ENCODE data around the gene NRXN3.

The NRXN3 gene

DNA sequence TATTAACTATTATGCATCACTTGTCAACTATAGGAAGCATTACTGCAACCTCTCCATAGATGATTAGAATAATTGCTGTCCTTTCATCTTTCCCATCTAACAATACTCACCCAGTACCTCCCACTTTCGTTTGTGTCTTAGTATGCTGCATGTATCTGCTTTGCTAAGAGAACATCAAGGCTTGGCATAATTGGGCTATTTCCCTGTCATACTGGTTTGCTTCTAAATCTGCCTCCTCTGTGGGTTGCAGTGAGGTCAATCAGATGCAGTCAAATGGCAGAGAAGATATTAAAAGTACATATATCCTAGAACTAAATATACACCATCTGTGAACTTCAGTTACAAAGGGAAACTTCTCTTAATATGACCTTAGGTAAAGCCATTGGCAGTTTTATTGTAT, 1330.3 kb downstream of the NRXN3 start:
- Histone ChIP-seq H2AFZ (ENCODE audit: low read length, unreplicated experiment) (no peak overlapping the region), H3K36me3 (ENCODE audit: insufficient read depth, low read length) (no peaks in the 10 kb centered on the region), H3K4me1 (ENCODE audit: control insufficient read depth, insufficient read depth, low read length, unreplicated experiment) (peaks cover 5% of the 10 kb centered on the region), H3K4me3 (ENCODE audit: low read depth, low read length) (no peak overlapping the region), H3K27me3 (ENCODE audit: insufficient read depth, low read length) (no peaks in the 10 kb centered on the region), H3K79me2 (ENCODE audit: control insufficient read depth, insufficient read depth, low read length, unreplicated experiment) (no peaks in the 10 kb centered on the region), H3K27ac (ENCODE audit: low read depth, low read length) (no peak overlapping the region)

DNA sequence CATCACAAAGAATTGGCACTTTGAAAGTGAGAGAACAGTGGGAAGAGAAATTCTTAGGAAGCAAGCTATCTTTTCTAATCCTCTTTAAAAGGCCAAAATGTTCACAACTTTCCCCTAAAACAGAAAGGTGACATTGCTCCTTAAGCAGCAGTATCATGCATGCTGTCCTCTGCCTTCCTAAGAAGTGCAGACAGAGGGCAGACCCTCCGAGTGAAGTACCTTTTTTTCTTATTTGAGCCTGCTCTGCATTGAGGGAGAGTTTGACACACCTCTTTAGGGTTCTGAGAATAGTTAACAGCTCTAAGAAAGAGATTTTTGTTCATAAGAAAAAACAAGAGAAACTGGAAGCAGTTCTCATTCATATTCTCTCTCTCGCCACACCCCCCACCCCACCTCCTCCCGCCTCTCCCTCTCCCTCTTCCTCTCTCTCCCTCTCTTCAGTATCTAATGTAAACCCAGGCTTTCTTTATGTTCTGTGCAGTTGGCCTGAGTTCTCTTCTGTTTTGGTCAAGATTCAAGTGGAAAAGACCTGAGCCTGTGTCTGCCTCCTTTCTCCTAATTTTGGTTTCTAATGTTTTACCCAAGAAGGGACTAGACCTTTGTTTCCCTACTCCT, 1332.1 kb downstream of the NRXN3 start:
- no peak overlapping the region for H3K4me3 ChIP-seq (ENCODE audit: low read depth, low read length)
- no peaks in the 10 kb centered on the region for H3K79me2 ChIP-seq (ENCODE audit: control insufficient read depth, insufficient read depth, low read length, unreplicated experiment)
- no peaks in the 10 kb centered on the region for H3K36me3 ChIP-seq (ENCODE audit: insufficient read depth, low read length)
- peaks cover 5% of the 10 kb centered on the region for H3K4me1 ChIP-seq (ENCODE audit: control insufficient read depth, insufficient read depth, low read length, unreplicated experiment)
- no peak overlapping the region for H2AFZ ChIP-seq (ENCODE audit: low read length, unreplicated experiment)
- H3K27ac ChIP-seq (ENCODE audit: low read depth, low read length): no peak overlapping the region
- H3K27me3 ChIP-seq (ENCODE audit: insufficient read depth, low read length): no peaks in the 10 kb centered on the region

DNA sequence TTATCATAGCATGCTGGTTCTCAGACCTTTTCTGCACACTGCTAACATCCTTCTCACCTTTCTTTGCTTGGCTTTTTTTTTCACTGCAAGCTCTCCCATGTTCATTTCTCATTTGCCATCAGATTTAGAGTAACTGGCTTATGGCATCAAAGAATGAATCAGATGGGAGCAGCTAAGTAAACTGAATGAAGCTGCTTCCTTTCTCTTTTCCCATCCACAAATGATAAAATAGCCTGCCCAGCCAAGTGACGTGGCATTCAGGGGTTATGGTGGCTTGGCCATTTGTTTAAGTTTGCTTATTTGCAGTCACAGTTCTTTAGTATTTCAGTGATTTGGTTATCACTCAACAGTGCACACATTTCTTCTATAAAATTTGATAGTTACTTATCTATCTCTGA, 1332.6 kb downstream of the NRXN3 start:
- Histone ChIP-seq H3K27ac (ENCODE audit: low read depth, low read length) (no peak overlapping the region), H3K4me3 (ENCODE audit: low read depth, low read length) (no peak overlapping the region), H2AFZ (ENCODE audit: low read length, unreplicated experiment) (no peak overlapping the region), H3K4me1 (ENCODE audit: control insufficient read depth, insufficient read depth, low read length, unreplicated experiment) (peaks cover 5% of the 10 kb centered on the region), H3K79me2 (ENCODE audit: control insufficient read depth, insufficient read depth, low read length, unreplicated experiment) (no peaks in the 10 kb centered on the region), H3K27me3 (ENCODE audit: insufficient read depth, low read length) (no peaks in the 10 kb centered on the region), H3K36me3 (ENCODE audit: insufficient read depth, low read length) (no peaks in the 10 kb centered on the region)

DNA sequence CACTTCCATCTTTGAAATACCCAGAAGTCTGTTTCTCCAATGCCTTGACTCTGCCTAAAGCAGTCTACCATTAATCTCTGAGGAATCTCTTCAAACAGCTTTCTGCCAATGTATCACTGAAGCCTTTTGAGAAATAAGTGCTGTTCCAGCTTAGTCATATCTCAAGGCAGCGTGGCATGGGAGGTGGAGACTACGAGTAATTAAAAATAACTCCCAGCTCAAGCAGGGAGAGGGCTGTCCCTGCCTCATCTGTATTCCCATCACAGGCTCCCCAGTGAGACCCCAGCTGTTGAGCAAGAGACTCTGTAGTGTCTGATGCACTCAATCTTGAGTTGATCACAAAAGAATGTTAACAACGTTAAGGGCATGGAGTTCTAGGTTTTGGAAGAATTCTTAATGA, 1340.5 kb downstream of the NRXN3 start:
- no peak overlapping the region for H2AFZ ChIP-seq (ENCODE audit: low read length, unreplicated experiment)
- H3K27ac ChIP-seq (ENCODE audit: low read depth, low read length): no peak overlapping the region
- no peaks in the 10 kb centered on the region for H3K36me3 ChIP-seq (ENCODE audit: insufficient read depth, low read length)
- no peaks in the 10 kb centered on the region for H3K27me3 ChIP-seq (ENCODE audit: insufficient read depth, low read length)
- H3K79me2 ChIP-seq (ENCODE audit: control insufficient read depth, insufficient read depth, low read length, unreplicated experiment): no peaks in the 10 kb centered on the region
- no peak overlapping the region for H3K4me3 ChIP-seq (ENCODE audit: low read depth, low read length)
- peaks cover 15% of the 10 kb centered on the region for H3K4me1 ChIP-seq (ENCODE audit: control insufficient read depth, insufficient read depth, low read length, unreplicated experiment)

DNA sequence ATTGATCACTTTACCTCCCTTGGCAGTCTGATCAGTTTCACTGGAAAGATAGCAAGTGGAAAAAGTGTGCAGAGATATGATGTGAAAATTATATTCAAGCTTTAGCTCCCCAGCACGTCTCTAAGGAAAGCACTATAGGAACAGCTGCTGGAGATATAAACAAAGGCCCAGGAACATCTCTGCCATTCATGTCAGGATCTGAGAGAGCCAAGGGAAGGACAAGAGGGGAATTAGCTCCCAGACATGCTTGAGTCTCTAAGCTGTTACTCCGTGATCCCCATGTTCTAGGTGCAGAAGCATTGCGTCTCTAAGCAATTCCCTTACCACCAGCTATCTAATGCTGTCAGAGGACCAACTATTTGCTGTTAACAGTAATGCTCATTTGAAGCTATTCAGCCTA, 1341.0 kb downstream of the NRXN3 start:
- Histone ChIP-seq H3K4me1 (ENCODE audit: control insufficient read depth, insufficient read depth, low read length, unreplicated experiment) (peaks cover 20% of the 10 kb centered on the region), H3K27ac (ENCODE audit: low read depth, low read length) (no peak overlapping the region), H3K36me3 (ENCODE audit: insufficient read depth, low read length) (no peaks in the 10 kb centered on the region), H3K79me2 (ENCODE audit: control insufficient read depth, insufficient read depth, low read length, unreplicated experiment) (no peaks in the 10 kb centered on the region), H3K27me3 (ENCODE audit: insufficient read depth, low read length) (no peaks in the 10 kb centered on the region), H2AFZ (ENCODE audit: low read length, unreplicated experiment) (no peak overlapping the region), H3K4me3 (ENCODE audit: low read depth, low read length) (no peak overlapping the region)

DNA sequence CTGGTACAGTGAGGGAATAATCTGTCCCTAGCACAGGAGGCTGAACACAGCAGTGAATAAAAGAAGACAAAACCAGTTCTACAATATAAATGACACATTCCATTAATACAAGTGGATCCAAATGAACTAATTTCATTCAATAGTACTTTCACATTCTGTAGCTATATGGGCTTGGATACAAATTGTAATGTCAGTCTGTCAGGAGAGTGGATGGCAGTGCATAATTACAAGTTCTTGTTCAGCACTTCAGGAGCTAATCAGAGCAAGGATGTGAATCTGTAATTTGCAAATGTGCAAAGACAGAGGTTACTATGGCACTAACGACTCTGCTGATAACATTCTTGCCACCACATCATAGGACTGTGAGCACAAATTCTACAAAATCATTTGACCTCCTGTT, 1343.3 kb downstream of the NRXN3 start:
- H3K27ac ChIP-seq (ENCODE audit: low read depth, low read length): no peak overlapping the region
- H3K27me3 ChIP-seq (ENCODE audit: insufficient read depth, low read length): no peaks in the 10 kb centered on the region
- no peak overlapping the region for H3K4me3 ChIP-seq (ENCODE audit: low read depth, low read length)
- no peaks in the 10 kb centered on the region for H3K79me2 ChIP-seq (ENCODE audit: control insufficient read depth, insufficient read depth, low read length, unreplicated experiment)
- H3K4me1 ChIP-seq (ENCODE audit: control insufficient read depth, insufficient read depth, low read length, unreplicated experiment): peaks cover 22% of the 10 kb centered on the region
- no peak overlapping the region for H2AFZ ChIP-seq (ENCODE audit: low read length, unreplicated experiment)
- H3K36me3 ChIP-seq (ENCODE audit: insufficient read depth, low read length): no peaks in the 10 kb centered on the region

DNA sequence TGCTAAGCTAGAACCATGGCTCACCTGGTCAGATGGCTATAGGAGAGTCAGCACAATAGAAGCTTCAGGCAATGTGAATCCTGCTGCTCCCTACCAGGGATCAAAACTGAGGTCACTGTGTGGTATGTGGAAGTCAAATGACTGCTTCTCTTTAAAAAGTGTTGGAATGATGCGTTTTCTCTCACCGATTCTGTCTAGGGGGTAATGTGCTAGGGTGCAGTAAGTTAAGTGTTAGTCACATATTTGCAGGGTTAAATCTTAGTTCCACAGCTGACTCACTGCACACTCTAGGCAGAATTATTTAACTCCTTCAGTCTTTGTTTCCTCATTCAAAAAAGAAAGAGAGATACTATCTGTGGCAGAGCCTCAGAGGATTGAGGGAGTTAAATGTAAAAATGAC, 1344.5 kb downstream of the NRXN3 start:
- Histone ChIP-seq H3K79me2 (ENCODE audit: control insufficient read depth, insufficient read depth, low read length, unreplicated experiment) (no peaks in the 10 kb centered on the region), H3K27ac (ENCODE audit: low read depth, low read length) (peak overlapping the region; percentile 69), H3K4me1 (ENCODE audit: control insufficient read depth, insufficient read depth, low read length, unreplicated experiment) (peaks cover 22% of the 10 kb centered on the region), H3K4me3 (ENCODE audit: low read depth, low read length) (peak overlapping the region; percentile 32), H2AFZ (ENCODE audit: low read length, unreplicated experiment) (no peak overlapping the region), H3K36me3 (ENCODE audit: insufficient read depth, low read length) (no peaks in the 10 kb centered on the region), H3K27me3 (ENCODE audit: insufficient read depth, low read length) (no peaks in the 10 kb centered on the region)

DNA sequence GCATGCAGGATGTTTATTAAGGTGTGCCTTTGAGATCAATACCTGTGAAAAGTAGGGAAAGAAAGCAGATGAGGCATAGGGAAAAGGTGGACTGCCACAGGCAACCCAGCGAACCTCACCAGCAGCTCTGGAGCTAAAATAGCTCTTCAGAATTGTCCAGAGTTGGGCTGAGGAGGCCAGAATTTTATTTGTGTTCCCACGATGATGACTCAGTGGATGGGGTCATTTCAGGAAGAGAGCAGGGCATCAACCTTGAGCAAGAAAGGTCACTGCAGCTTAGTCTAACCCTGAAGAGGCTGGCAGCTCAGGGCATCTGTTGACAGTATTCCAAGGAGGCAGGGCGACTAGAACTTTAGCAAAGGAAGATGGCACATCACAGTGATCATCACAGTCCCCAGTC, 1345.0 kb downstream of the NRXN3 start:
- H3K79me2 ChIP-seq (ENCODE audit: control insufficient read depth, insufficient read depth, low read length, unreplicated experiment): no peaks in the 10 kb centered on the region
- peaks cover 22% of the 10 kb centered on the region for H3K4me1 ChIP-seq (ENCODE audit: control insufficient read depth, insufficient read depth, low read length, unreplicated experiment)
- H3K36me3 ChIP-seq (ENCODE audit: insufficient read depth, low read length): no peaks in the 10 kb centered on the region
- H3K27me3 ChIP-seq (ENCODE audit: insufficient read depth, low read length): no peaks in the 10 kb centered on the region
- peak overlapping the region; percentile 69 for H3K27ac ChIP-seq (ENCODE audit: low read depth, low read length)
- H3K4me3 ChIP-seq (ENCODE audit: low read depth, low read length): peak overlapping the region; percentile 32
- peak overlapping the region; percentile 38 for H2AFZ ChIP-seq (ENCODE audit: low read length, unreplicated experiment)

DNA sequence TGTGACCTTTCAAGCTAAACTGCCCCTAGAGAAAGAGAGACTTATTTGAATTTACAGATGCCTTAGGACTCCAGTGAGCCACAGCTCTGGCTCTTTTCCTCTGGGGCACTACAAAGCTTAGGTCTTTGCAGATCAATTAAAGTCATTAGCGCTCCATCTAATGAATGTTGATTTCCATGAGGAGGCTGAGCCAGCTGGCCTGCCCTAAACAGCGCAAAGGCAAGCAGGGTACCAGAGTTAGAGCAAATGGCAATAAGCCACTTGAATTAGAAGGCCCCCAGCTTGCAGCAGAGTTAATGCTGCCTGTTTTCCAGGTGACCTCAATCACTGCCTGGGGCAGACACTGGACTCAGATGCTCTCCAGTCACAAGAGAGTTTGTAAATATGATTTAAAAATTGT, 1345.8 kb downstream of the NRXN3 start:
- peaks cover 20% of the 10 kb centered on the region for H3K4me1 ChIP-seq (ENCODE audit: control insufficient read depth, insufficient read depth, low read length, unreplicated experiment)
- no peaks in the 10 kb centered on the region for H3K36me3 ChIP-seq (ENCODE audit: insufficient read depth, low read length)
- H3K4me3 ChIP-seq (ENCODE audit: low read depth, low read length): no peak overlapping the region
- no peaks in the 10 kb centered on the region for H3K79me2 ChIP-seq (ENCODE audit: control insufficient read depth, insufficient read depth, low read length, unreplicated experiment)
- no peak overlapping the region for H3K27ac ChIP-seq (ENCODE audit: low read depth, low read length)
- H3K27me3 ChIP-seq (ENCODE audit: insufficient read depth, low read length): no peaks in the 10 kb centered on the region
- no peak overlapping the region for H2AFZ ChIP-seq (ENCODE audit: low read length, unreplicated experiment)

DNA sequence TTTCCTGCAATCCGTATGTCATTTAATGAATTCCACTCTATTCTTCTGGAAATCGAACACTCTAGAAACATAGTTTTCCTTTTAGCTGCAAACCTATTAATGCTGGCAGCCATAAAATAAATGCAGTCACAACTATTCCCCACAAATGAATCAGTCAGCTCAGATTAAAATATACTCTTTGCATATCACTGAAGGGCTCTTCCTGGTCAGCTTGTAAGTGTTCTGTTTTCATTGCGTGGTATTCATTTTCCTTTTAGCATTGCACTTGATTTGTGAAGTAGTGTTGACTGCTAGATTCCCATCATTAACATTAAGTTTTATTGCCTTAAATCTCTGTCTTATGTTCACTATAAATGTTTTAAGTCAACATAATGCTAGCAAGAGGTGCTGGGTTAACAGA, 1355.2 kb downstream of the NRXN3 start:
- no peaks in the 10 kb centered on the region for H3K36me3 ChIP-seq (ENCODE audit: insufficient read depth, low read length)
- H3K27ac ChIP-seq (ENCODE audit: low read depth, low read length): no peak overlapping the region
- no peak overlapping the region for H2AFZ ChIP-seq (ENCODE audit: low read length, unreplicated experiment)
- H3K4me1 ChIP-seq (ENCODE audit: control insufficient read depth, insufficient read depth, low read length, unreplicated experiment): no peaks in the 10 kb centered on the region
- no peaks in the 10 kb centered on the region for H3K27me3 ChIP-seq (ENCODE audit: insufficient read depth, low read length)
- H3K79me2 ChIP-seq (ENCODE audit: control insufficient read depth, insufficient read depth, low read length, unreplicated experiment): no peaks in the 10 kb centered on the region
- H3K4me3 ChIP-seq (ENCODE audit: low read depth, low read length): no peak overlapping the region

DNA sequence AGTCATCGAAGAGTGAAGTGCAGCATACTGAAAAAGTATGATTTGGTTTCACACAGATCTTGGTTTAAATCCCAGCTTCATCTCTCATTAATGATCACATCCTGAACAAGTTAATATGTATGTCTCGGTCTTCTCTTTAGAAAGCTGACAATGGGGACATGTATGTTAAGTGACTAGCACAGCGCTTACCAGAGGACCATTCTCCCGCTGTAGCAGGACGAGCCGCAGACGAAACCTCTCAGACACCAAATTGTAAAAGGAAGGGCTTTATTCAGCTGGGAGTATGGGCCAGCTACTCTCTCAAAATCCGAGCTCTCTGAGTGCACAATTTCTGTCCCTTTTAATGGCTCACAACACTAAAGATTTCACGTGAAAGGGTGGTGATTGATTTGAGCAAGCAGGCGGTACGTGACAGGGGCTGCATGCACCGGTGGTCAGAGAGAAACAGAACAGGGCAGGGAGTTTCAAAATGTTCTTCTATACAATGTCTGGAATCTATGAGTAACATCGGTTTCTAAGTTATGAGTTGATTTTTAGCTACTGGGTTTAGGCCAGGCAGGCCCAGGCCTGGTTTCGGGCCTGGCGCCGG, 1358.7 kb downstream of the NRXN3 start:
- Histone ChIP-seq H3K27ac (ENCODE audit: low read depth, low read length) (no peak overlapping the region), H2AFZ (ENCODE audit: low read length, unreplicated experiment) (no peak overlapping the region), H3K4me3 (ENCODE audit: low read depth, low read length) (no peak overlapping the region), H3K4me1 (ENCODE audit: control insufficient read depth, insufficient read depth, low read length, unreplicated experiment) (no peaks in the 10 kb centered on the region), H3K36me3 (ENCODE audit: insufficient read depth, low read length) (no peaks in the 10 kb centered on the region), H3K79me2 (ENCODE audit: control insufficient read depth, insufficient read depth, low read length, unreplicated experiment) (no peaks in the 10 kb centered on the region), H3K27me3 (ENCODE audit: insufficient read depth, low read length) (no peaks in the 10 kb centered on the region)

Measured in ACC112 (cell line).